Activated CD8-positive, alpha-beta memory T cell treated with anti-CD3 and anti-CD28 coated beads, Interleukin-2, amount 10 ng/mL, durations not matched to agents 7 days and 5 days (primary cell): ENCODE results near the gene MTA1. TPM values are rescaled to one million over a fixed set of nuclear protein-coding genes. Genes with fewer than 3 reads are reported as not detected.

ENCODE experiments used
- total RNA-seq, 2 experiments: library from RNA; stranded (reverse); gene quantifications; one replicate each; pipeline ENCODE4 v1.2.3, GENCODE V29; 2021

MTA1 gene
- total RNA-seq, 2 experiments from 2014 or later = 134 to 141 TPM

Other genes starting within 250 kb of the MTA1 start
- gene NUDT14, start 238.5 kb upstream of the MTA1 start, total RNA-seq = 10 to 100 TPM; 16.2 to 20.9 TPM
- 10 to 100 TPM; 47.1 to 49.0 TPM for gene BTBD6, start 171.3 kb upstream of the MTA1 start, total RNA-seq
- 10 to 100 TPM; 32.2 to 51.8 TPM for gene BRF1, start 118.8 kb upstream of the MTA1 start, total RNA-seq
- gene PACS2, start 105.1 kb upstream of the MTA1 start, total RNA-seq = 10 to 100 TPM; 27.8 to 40.2 TPM
- gene TEX22, start 21.3 kb upstream of the MTA1 start, total RNA-seq = 1 to 10 TPM; 3.4 to 3.7 TPM
- under 1 TPM in 1 of 2 experiments, not detected in 1; 0.68 TPM for gene CRIP2, start 55.0 kb downstream of the MTA1 start, total RNA-seq
- gene CRIP1, start 67.1 kb downstream of the MTA1 start, total RNA-seq = 100 to 1,000 TPM; 546 to 574 TPM
- gene TEDC1, start 71.4 kb downstream of the MTA1 start, total RNA-seq = 10 to 100 TPM; 40.6 to 56.8 TPM
- 10 to 100 TPM; 11.5 to 11.9 TPM for gene TMEM121, start 106.8 kb downstream of the MTA1 start, total RNA-seq